Activated T-helper 1 cell treated with anti-CD3 and anti-CD28 coated beads, Interleukin-2, amount 50 U/mL, for 16 hours (primary cell): ENCODE data around the gene PRR22.
"Not testable (repeated sequence)": the region's sequence is repeated elsewhere in the genome, so short reads cannot be mapped to it uniquely, and the experiment has no call there.

Experiments used
- DNase-seq, 2 donors: peaks; one replicate each; pipeline ENCODE4 v3.0.0-alpha.2; 2020; ENCODE audit warnings: low read depth in 1 of 2, low spot score in 1 of 2

Gene PRR22

DNA sequence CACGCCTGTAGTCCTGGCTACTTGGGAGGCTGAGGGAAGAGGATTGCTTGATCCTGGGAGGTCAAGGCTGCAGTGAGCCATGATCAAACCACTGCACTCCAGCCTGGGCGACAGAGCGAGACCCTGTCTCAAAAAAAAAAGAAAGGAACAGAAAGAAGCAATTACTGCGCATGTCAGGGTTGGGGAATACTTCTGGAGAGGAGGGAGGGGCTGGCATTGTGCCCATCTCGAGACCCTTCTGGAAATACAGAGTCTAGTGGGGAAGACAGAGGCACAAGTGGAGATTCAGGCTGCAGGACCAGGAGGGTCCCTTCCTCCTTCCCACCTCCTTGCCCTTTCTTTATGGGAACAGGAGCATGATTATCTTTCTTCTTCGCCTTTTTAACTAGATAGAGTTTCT is 30.8 kb downstream of the PRR22 start:
- DNase-seq, result no peak

DNA sequence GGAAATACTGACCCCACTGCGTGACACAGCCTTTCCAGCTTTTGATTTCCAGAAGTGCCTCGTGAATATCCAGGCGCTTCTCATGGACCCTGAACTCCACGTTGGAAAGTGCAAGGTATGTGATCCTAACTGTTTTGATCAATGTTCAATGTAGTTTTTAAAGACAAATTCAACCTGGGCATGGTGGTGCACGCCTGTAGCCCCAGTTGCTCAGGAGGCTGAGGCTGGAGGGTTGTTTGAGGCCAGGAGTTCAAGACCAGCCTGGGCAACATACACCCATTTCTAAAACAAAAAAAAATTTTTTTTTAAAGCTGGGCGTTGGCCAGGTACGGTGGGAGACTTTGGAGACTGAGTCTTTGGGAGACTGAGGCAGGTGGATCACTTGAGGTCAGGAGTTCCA is 32.8 kb downstream of the PRR22 start:
- no peak for DNase-seq

DNA sequence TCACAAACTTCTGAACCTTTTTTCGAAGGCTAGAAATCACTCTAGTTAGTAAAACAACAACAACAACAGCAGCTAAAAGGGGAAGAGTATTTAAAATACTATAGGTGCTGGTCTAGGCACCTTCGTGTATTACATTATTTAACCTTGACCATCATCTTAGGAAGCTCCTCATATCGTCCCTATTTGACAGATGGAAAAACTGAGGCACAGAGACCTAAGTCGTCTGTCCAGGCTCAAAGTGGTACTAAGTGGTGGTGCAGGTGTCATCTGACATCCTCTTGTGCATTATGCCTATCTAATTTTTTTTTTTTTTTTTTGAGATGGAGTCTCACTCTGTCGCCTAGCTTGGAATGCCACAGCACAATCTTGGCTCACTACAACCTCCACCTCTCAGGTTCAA is 35.0 kb downstream of the PRR22 start:
- no peak for DNase-seq

DNA sequence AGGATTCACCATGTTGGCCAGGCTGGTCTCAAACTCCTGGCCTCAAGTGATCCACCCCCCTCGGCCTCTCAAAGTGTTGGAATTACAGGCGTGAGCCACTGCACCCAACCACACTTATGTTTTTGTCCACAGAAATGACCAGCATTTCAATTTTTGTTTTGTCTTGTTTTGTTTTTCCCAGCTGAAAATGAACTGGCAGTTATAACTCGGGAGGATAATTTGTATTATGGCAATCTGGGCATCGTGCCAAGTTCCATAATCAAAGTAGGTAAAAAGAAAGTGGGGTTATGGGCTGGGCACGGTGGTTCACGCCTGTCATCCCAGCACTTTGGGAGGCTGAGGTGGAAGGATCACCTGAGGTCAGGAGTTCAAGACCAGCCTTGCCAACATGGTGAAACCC is 35.6 kb downstream of the PRR22 start:
- not testable (repeated sequence) for DNase-seq

DNA sequence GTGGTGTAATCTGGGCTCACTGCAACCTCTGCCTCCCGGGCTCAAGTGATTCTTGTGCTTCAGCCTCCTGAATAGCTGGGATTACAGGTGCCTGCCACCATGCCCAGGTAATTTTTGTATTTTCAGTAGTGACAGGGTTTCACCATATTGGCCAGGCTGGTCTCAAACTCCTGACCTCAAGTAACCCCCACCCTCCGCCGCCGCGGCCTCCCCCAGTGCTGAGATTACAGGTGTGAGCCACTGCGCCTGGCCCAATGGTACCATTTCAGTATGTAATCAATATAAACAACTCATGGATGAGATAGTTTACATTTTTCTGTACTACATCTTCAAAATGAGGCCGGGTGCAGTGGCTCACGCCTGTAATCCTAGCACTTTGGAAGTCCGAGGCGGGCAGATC is 39.5 kb downstream of the PRR22 start:
- not testable (repeated sequence) for DNase-seq

DNA sequence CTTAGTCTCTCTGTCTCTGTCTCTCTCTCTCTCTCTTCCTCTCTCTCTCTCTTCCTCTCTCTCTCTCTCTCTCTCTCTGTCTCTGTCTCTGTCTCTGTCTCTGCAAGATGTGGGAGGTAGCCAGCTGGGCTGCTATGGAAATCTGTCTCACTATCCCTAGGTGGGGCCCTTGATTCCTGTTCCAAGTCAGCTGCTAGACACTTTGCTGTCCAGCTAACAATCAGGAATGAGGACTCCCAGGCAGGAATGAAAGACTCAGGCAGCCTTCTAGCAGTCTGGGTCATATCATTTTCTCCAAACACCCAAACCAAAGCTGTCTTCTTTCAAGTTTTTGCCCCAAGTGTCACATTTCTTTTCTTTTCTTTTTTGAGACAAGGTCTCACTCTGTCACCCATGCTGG is 40.9 kb downstream of the PRR22 start:
- no peak for DNase-seq

DNA sequence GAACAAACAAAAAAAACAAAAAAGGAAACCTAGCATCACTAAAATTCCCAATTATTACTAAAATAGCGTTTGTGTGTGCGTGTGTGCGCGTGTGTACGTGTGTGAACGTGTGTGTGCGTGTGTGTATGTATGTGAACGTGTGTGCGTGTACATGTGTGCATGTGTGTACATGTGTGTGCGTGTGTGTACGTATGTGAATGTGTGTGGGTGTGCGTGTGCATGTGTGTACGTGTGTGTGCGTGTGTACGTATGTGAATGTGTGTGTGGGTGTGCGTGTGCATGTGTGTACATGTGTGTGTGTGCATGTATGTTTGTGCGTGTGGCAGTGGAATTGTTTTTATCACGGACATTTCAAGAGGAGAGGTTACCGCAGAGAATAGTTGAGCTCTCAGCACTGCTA is 42.5 kb downstream of the PRR22 start:
- DNase-seq, result no peak

DNA sequence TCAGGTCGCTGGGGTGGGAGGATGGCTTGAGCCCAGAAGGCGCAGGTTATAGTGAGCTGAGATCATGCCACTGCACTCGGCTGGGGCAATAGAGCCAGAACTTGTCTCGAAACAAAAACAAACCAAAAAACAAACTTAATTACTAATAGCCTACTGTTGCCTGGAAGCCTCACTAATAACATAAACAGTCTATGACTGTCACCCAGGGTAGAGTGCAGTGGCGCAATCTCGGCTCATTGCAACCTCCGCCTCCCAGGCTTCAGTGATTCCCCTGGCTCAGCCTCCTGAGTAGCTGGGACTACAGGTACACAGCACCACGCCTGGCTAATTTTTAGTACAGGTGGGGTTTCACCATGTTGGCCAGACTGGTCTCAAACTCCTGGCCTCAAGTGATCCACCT is 46.1 kb downstream of the PRR22 start:
- no peak for DNase-seq

DNA sequence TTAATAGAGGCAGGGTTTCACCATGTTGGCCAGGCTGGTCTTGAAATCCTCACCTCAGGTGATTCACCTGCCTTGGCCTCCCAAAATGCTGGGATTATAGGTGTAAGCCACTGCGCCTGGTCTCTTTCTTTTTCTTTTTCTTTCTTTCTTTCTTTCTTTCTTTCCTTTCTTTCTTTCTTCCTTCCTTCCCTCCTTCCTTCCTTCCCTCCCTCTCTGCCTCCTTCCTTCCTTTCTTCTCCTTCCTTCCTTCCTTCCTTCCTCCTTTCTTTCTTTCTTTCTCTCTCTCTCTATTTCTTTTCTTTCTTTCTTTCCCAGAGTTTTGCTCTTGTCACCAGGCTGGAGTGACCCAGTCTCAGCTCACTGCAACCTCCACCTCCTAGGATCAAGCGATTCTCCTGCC is 51.4 kb downstream of the PRR22 start:
- not testable (repeated sequence) for DNase-seq
